GM19240 (cell line): ENCODE measurements around the gene DOP1A.
A peak's percentile ranks its signal among the peaks of the same experiment; 100 is the strongest.

Experiments used
- DNase-seq: peaks from one replicate; pipeline ENCODE4 v3.0.0; 2011; ENCODE audit warnings: low spot score; ENCODE audit not compliant: insufficient read length

DOP1A gene, protein sequence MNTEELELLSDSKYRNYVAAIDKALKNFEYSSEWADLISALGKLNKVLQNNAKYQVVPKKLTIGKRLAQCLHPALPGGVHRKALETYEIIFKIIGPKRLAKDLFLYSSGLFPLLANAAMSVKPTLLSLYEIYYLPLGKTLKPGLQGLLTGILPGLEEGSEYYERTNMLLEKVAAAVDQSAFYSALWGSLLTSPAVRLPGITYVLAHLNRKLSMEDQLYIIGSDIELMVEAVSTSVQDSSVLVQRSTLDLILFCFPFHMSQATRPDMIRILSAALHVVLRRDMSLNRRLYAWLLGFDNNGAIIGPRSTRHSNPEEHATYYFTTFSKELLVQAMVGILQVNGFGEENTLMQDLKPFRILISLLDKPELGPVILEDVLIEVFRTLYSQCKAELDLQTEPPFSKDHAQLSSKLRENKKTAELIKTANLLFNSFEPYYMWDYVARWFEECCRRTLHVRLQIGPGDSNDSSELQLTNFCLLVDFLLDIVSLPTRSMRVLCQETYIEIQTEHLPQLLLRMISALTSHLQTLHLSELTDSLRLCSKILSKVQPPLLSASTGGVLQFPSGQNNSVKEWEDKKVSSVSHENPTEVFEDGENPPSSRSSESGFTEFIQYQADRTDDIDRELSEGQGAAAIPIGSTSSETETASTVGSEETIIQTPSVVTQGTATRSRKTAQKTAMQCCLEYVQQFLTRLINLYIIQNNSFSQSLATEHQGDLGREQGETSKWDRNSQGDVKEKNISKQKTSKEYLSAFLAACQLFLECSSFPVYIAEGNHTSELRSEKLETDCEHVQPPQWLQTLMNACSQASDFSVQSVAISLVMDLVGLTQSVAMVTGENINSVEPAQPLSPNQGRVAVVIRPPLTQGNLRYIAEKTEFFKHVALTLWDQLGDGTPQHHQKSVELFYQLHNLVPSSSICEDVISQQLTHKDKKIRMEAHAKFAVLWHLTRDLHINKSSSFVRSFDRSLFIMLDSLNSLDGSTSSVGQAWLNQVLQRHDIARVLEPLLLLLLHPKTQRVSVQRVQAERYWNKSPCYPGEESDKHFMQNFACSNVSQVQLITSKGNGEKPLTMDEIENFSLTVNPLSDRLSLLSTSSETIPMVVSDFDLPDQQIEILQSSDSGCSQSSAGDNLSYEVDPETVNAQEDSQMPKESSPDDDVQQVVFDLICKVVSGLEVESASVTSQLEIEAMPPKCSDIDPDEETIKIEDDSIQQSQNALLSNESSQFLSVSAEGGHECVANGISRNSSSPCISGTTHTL (N-terminal part only)

DNA sequence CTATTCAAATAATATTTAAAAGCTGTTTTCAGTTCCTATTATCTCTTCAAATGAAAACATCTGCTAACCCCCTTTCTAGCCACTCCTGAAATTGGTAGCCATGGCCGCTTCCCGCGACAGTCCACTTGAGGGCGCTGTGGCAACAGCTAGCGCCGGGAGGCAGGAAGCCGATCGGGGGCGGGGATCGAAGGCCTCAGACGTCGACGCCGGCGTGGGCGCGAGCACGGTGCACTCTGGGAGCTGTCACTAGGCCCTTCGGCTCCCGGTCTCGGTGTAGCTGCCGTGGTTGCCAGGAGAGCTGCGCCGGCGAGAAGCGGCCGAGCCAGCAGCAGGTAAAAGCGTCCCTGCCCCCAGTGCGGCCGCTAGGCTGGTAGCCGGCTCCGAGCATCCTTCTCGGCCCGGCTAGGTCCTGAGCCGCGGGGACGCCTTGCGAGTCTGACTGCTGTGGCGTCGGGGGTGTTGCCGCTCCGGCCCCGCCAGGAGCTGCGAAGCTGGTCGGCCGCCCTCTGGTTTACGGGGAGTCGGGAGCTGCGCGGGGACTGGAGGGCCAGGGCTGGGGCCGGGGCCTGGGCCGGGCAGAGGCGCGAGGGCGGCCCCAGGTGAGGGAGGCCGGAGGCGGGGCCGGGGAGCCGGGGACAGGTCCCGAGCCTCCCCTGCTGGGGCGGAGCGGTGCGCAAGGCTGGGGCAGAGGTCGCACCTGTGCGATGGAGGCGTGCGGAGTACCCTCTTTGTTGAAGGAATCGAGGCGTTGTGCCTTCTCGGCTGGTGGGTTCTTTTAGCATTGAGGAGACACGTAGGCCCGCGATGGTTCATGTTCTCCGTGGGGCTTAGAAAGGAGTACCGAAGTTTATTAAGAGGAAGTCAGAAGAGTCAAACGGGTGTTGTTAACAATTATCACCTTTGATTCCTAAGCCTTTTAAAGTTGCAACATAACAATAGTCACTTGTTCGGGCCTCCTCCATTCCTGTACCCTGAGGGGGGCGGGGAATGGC is at the start of gene DOP1A:
Gene DOP1A (plus strand): TSS at position 224 of the 992 bp plus-strand sequence. CDS start 29,307 bp downstream, outside the sequence.
- DNase-seq, result peak; percentile 41

DNA sequence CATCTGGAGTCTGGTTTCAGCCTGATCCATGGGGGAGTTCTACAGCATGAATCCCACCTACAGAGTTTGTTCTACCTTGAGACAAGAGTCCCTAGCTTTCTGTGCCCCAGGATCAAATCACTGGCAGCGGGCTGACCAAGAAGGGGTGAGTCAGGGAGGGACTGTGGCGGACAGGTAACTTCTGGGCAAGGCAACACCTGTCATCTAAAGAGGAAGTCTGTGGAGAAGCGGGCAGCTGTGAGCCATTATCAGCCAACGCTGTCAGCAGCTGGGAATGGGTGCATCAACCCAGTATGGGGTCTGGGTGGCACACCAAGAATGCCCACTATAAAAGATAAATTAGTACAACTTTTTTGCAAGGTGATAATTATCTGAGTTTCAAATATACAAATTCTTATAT is 47.7 kb upstream of the DOP1A start:
- DNase-seq, result no peak

DNA sequence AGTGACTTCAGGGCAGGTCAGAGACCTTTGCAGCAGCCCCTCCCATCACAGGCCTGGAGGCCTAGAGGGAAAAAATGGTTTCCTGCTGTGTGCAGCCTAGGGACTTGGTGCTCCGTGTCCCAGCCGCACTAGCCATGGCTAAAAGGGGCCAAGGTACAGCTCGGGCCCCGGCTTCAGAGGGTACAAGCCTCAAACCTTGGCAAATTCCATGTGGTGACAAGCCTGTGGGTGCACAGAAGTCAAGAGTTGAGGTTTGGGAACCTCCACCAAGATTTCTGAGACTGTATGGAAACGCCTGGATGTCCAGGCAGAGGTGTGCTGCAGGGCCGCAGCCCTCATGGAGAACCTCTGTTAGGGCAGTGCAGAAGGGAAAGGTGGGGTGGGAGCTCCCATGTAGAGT is 35.8 kb upstream of the DOP1A start:
- no peak for DNase-seq

DNA sequence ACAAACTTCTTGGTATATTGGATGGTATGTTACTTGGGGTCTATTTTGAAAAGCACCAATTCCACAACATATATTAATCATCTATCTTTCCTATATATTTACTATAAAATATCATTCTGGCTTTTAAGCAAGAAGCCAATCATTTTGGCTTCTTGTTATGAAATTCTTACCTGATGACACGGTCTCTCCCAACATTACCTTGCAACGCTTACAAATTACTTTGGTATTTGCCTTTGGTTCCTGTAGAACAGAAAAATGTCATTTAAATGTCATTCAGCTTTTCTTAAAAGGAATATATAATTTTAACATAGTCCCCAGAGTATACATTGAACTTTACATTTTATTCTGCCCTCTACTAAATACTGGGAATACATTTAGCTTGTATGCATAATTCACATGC is 29.2 kb upstream of the DOP1A start:
- no peak for DNase-seq

DNA sequence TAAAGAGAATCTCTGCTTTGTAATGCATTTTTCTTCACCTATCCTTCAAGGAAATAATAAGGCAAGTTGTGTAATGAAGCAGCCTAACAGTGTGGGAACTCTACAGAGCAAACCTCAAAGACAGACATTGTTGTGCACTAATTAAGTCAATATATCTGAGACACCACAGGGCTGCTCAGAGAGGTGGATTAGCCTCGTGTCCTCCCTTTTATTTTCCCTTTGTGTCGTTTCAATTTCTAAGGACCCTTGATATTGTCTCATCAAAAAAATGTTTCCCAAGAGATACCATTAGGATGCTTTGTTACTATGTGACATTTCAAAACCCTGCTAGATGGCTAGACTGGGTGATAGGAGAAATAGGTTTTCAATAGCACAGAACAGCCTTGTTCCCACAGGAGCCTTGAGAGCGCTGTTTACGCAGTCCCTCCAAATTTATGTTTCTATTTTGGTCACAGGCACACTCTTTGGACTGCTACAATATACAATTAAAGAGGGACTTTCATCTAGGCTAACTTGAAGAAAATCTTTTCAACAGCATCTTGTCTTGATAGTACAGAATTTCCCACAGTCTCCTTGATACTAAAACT is 24.9 kb upstream of the DOP1A start:
- DNase-seq, result no peak

DNA sequence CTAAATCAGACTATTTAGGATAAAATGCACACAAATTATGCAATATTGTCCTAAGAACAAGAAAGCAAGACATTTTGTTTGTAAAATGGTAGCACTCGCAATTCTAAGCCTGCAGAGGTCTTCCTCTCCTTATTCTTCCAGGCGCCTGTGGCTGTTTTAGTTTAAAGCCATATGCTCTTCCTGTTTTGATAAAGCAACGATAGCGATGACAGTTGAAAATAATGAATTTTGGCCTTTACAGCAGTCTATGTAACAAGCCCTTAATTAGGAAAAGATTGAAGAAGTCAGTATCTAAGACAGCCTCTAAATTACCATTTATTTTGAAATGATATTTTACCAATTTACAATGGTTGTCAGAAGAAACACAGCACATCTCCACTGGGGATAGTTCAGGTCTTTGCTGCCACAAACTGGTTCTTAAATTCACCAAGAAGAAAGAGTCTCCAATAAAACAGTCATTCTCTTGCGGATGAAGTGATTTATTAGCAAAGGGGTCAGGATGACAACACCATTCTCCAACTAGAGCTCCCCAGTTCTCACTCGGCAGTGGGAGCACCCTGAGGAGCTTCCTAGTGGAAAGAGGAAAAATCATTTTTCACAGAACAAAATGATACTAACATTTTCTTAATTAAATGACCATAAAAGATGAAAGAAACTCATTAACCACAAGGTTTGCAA is 23.2 kb upstream of the DOP1A start:
- no peak for DNase-seq

DNA sequence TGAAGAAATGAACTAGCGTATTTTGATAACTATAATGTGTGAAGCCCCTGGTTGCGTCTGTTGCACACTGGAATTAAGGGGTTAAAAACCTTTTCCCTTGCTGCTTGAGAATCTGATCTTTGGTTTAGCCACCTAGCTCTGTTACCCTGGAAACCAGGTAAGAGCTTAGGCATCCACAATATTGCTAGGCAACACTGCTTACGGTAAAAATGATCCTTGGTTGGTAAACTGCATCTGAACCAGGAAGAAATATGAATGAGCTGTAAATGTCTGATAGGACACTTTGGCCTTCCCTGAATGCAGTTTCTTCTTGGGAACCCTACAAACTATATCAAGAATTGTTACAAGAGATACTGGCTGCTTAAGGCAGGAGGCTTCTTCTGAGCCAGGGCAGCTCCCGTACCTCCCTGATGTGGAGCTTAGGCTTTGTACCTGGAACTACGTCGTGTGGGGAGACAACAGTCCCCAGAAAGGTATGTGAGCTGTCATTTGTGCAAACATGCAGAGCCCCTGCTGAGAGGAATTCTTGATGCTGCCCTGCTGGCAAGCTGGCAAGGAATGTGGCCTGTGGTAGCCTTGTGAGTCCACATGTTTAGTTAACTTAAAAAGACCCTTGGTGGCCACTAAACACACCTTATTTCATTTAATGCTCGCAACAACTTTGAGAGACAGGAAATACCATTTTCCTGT is 20.3 kb upstream of the DOP1A start:
- no peak for DNase-seq

DNA sequence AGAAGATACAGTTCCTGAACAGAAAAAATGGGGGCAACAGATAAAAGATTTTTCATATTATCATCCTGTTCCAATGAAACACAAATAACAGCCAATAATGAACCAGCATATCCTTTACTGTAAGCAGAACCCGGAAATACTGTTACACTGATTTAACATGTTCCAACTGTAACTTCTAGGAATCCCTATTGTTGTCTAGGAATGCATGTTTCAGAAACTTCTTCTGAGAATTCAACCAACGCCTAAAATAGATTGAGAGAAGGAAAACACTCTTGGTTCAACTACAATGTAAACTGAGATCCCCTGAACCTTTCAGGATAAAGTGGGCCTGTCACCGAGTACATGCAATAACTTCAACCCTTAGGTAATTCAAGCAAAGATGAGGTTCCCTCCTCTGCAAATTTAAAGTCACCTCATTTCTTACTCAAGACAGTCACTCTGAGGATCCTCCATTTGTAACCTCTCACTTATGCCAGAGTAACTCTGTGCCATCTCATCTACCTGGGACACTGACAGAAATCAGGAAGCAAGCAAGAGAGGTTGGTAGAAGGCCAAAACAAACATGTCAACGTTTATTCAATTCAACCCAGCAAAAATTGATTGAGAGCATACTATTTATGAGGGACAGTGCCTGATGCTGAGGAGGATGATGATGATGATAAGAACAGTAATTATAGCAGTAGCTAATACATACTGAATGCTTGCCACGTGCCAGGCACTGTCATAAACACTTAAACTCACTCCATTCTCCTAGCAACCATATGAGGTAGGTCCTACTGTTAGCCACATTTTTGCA is 15.9 kb upstream of the DOP1A start:
- DNase-seq, result no peak

DNA sequence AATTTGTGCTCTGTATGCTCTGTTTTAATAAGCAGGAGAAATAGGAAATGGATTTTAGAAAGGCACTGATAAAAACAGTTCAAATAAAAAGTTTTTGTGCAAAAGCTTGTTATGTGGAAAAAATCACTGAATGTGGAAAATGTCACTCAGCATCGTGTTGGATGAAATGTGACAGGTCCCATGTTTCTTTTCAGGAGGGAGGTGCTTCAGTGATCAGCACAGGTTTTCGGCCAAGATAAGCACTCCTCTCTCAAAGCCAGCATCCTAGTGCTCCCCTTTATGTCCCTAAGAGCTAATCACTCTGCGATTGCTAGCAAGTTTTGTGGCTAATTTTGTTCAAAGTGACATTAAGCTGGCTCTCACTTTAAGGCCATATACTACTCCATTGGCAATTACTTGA is 13.8 kb upstream of the DOP1A start:
- no peak for DNase-seq

DNA sequence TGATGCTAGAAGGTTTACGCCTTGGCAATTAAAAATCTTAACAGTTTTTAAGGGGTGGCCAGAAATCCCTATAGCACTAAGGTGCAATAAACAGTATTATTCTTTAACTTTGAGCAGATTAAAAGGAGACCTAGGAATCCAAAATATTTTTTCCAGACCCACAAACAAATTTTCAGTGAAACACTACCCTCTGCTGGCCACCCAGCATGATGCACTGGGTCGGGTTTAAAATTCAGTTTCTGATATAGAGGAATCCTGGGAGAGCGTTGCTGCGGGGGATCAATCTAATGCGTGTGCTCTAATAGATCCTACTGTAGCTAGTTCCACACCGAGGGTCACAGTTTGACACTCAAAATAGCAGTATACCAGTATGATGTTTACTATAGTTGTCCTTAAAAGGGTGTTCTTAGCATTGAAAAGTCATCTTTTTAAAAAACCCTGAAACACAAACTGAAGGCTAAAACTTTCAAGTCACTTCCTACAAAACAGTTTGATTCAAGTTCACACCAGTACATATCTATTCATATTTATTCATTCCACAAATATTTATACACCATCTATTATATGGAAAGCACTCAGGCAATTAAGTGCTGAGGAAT is 12.0 kb upstream of the DOP1A start:
- DNase-seq, result peak; percentile 17

DNA sequence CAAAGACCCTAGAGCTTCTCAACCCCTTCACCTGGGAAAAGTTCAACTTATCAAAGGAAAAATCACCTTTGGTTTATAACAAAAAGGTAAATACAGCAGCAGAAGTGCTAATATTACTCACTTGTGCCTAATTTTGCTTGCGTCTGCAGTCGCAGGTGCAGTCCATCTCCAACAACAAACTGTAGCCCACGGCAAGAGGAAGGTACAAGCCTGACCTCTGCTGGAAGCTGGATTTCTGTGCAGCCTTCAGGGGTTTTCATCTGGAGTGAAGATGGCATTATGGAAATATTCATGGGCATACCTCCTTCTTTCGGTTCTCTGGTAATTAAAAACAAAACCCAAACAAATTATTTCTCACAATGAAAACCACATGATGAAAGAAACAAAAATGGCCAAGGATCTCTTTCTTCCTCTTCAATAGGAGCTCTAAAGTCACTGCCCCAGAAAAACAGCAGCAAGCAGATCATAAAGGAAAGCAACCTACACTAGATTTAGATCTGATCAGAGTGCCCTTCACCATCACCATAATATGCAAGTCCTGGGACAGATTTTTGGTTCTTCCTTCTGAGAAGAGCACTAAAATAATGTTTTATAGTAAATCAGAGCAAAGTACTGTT is 9.7 kb upstream of the DOP1A start:
- DNase-seq, result peak; percentile 5

DNA sequence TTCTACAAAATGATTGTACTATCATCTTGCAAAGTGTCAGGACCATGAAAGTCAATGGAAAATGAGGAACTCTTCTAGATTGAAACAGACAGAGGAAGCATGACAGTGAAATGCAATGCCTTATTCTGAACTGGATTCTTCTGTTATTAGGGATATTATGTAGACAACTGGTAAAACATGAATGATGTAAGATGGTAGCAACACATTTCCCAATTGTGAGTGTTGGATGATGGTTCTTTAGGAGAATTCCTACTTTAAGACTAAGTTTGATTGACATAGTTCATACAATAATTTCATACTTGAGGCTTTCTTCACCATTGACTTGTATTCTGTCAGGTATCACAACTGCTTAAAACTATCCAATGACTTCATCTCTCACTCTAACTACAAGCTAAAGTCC is 6.3 kb upstream of the DOP1A start:
- no peak for DNase-seq

DNA sequence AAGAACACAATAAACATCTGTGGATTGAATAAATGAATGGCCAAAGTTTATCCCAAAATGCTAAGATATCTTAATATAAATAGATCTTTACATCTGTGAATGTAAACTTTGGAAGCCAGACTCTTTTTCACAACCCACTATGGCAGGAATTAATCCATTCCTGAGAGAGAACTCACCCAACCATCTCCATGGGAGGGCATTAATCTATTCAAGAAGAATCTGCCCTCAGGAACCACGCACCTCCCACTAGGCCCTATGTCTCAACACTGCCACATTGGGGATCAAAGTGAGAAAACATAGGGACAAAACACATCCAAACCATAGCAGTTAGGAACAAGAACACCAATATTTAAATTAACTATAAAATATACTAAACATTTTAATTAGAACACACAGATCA is 5.2 kb upstream of the DOP1A start:
- no peak for DNase-seq

DNA sequence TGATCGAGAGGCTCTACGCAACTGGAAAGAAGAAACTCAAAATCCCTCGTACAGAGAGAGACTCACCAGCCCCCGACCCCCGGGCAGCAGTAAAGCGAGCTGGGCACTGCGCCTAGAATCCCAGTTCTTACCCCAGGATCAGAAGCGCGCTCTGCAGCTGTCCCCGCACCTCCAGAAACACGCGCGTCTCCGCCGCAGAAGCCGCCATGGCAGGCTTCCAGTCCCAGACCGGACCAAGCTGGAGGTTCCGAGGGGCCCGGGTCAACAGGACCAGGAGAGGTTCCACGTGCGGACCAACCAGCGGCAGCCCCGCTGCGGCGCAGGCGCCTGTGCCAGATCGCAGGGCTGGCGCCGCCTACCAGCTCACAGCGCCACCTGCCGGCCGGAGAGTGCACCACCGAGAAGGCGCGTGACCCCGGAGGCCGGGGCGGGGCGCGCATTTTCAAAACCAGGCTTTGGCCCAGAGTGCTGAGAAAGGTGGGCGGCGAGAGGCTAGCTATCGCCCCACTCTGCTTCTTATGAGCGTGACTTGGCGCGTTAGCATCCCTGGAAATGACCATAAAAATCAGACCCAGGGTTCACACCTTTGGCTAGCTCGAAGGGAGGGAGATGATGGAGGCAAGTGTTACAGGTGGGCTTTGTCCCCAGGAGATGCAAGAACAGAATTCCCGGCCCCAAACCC is 1.8 kb upstream of the DOP1A start, which contains the start of gene UBE3D:
Gene UBE3D (minus strand): TSS at position 331 of the 682 bp plus-strand sequence. CDS start 123 bp downstream, at position 208.
- DNase-seq, result peak; percentile 48

DNA sequence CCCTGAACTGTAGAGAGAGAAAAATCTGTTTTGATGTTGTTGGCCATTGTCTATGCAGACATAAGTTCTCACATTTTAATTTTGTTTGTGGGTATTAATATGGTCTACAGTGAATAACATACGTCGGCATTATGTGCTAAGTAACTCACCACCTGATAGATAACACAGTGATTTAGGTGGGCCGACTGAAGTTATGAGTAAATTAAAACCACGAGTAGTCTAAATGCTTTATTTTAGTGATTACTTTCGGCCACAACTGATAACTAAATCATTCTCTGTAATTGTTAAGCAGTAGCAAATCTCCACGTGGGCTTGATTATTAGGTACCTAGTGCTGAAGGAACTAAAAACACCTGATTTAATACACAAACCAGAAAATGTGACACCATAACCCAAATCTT is 1.1 kb downstream of the DOP1A start:
- no peak for DNase-seq

DNA sequence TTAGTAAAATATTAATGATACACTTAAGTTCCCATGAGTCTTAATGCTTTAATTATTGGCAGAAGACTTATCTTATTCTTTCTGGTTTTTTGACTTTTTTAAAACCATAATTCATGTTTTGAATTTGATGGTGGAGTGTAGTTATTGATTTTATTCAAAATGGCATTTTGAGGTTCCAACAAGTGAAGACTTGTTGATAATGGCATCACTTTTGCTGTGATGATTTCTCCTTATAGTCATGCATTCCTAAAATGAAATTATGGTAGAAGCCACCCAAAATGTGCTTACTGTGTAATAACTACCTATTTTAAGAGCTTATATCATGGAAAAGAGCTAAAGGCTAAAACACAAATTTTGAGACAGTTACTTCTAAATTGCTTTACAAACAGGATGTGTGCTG is 2.2 kb downstream of the DOP1A start:
- no peak for DNase-seq

DNA sequence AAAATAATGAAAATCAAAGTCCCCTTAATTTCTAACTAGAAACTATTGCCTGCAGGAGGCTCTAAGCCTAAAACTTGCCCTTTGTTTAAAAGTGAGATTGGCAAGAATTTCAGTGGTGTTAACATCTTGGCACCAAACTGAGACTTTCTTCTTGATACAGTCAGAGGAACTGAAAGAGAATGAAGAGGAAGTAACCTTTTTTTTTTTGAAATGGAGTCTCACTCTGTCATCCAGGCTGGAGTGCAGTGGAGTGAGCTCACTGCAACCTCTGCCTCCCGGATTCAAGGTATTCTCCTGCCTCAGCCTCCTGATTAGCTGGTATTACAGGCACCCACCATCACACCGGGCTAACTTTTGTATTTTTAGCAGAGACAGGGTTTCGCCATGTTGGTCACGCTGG is 3.6 kb downstream of the DOP1A start:
- no peak for DNase-seq
